ENCODE measurements around the gene ZSCAN4. TPM values are rescaled to one million over a fixed set of nuclear protein-coding genes. Genes with fewer than 3 reads are reported as not detected.

Gene ZSCAN4
- total RNA-seq, 1 experiment from 2014 or later: not detected

DNA sequence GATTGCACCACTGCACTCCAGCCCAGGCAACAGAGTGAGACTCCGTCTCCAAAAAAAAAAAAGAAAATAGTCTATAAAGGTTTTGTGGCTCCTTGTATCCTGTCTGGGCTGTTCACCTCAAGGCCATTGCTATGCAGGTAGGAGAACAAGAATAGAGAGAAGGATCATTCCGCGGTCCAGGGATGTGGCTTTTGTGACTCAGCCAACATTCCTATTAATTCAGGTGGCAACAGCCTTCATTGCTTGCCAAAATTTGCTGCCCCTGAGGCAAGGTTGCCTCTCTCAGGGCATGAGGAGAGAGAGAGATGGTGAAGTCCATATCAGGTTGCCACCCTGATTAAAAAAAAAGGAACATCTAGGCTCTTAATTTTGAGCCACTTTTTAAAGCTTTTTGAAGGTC is 21.0 kb downstream of the ZSCAN4 start:
- no peak overlapping the region for H4K8ac ChIP-seq (replicated peaks; ENCODE audit: insufficient read length, low read depth, low read length)
- no peak overlapping the region for H3K14ac ChIP-seq (ENCODE audit: insufficient read depth, low read length)
- no peak overlapping the region for H2AK5ac ChIP-seq (ENCODE audit: insufficient read length, low read length)
- TF ChIP-seq, protein P1, sequence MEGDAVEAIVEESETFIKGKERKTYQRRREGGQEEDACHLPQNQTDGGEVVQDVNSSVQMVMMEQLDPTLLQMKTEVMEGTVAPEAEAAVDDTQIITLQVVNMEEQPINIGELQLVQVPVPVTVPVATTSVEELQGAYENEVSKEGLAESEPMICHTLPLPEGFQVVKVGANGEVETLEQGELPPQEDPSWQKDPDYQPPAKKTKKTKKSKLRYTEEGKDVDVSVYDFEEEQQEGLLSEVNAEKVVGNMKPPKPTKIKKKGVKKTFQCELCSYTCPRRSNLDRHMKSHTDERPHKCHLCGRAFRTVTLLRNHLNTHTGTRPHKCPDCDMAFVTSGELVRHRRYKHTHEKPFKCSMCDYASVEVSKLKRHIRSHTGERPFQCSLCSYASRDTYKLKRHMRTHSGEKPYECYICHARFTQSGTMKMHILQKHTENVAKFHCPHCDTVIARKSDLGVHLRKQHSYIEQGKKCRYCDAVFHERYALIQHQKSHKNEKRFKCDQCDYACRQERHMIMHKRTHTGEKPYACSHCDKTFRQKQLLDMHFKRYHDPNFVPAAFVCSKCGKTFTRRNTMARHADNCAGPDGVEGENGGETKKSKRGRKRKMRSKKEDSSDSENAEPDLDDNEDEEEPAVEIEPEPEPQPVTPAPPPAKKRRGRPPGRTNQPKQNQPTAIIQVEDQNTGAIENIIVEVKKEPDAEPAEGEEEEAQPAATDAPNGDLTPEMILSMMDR (conservative IDR thresholded peaks at IDR 0.05): no peak
- H3K4ac ChIP-seq (ENCODE audit: low read depth, low read length): no peak overlapping the region
- no peak overlapping the region for H2BK120ac ChIP-seq (ENCODE audit: low read depth, low read length, poor library complexity, severe bottlenecking)
- Mint-ChIP-seq H3K4me1 (no peaks in the 10 kb centered on the region), H3K4me3 (no peak overlapping the region), H3K36me3 (ENCODE audit: insufficient read depth in 1 of 3, low read depth in 3 of 3) (peaks cover 76% of the 10 kb centered on the region in 3 experiments), H3K9me3 (peaks cover 52 to 54% of the 10 kb centered on the region in 2 experiments), H3K27me3 (ENCODE audit: low read depth) (peaks cover 1% of the 10 kb centered on the region; the same call in 1 of the 2 replicates), H3K27ac (no peak overlapping the region)
- H2BK12ac ChIP-seq (ENCODE audit: insufficient read length, low read depth, low read length): no peak overlapping the region
- no peak overlapping the region for H2AFZ ChIP-seq (ENCODE audit: low read length)
- H4K20me1 ChIP-seq (ENCODE audit: control insufficient read depth, insufficient read depth, insufficient read length): no peaks in the 10 kb centered on the region
- peaks cover 28% of the 10 kb centered on the region; the same call in 1 of the 2 replicates for H3K79me2 ChIP-seq (ENCODE audit: insufficient read depth, low read length)
- no peak overlapping the region for H3K18ac ChIP-seq (ENCODE audit: insufficient read length, low read depth, low read length)
- peak; percentile 4 for DNase-seq
- no peak overlapping the region for H3K23ac ChIP-seq (ENCODE audit: insufficient read length, low read depth, low read length)
- H3K79me1 ChIP-seq (ENCODE audit: insufficient read depth, low read depth, low read length, poor library complexity, severe bottlenecking): peaks cover 9% of the 10 kb centered on the region
- H3K9ac ChIP-seq (ENCODE audit: extremely low read depth, insufficient read length, low read length): no peak overlapping the region
- peaks cover 39% of the 10 kb centered on the region for H3K9me3 ChIP-seq (ENCODE audit: control insufficient read depth, low read depth, low read length)
- H2BK20ac ChIP-seq (ENCODE audit: low read depth, low read length, poor library complexity, severe bottlenecking): no peak overlapping the region
- no peak overlapping the region for H3K56ac ChIP-seq (ENCODE audit: insufficient read length, low read depth, low read length)
- no peak overlapping the region for H2BK15ac ChIP-seq (ENCODE audit: low read depth, low read length)
- no peak overlapping the region for H3K4me2 ChIP-seq (ENCODE audit: insufficient read depth, insufficient read length, low read length)
- H2BK5ac ChIP-seq (ENCODE audit: insufficient read length, low read length): no peak overlapping the region
- no peaks in the 10 kb centered on the region for H3K23me2 ChIP-seq (ENCODE audit: insufficient read length, low read depth, low read length, poor library complexity, severe bottlenecking)
- no peaks in the 10 kb centered on the region for H3K27me3 ChIP-seq (ENCODE audit: insufficient read depth, low read length)
- H4K5ac ChIP-seq (ENCODE audit: insufficient read length, low read depth, low read length): no peak overlapping the region
- H3K27ac ChIP-seq (ENCODE audit: insufficient read length, low read depth, low read length): no peak overlapping the region
- no peak overlapping the region for H4K91ac ChIP-seq (ENCODE audit: insufficient read length, low read depth, low read length)
- no peak overlapping the region for H3T11ph ChIP-seq (ENCODE audit: low read length)
- no CpG with 5 or more reads among the region's 3 CpGs for WGBS (ENCODE audit: extremely low coverage, insufficient read length, low lambda C conversion rate)
- no peaks in the 10 kb centered on the region for H3K4me1 ChIP-seq (ENCODE audit: insufficient read depth, low read length)

Data from H9 (cell line).